GM12891 (cell line): ENCODE measurements around the gene PICALM.

ENCODE experiments used
- PAX5 ChIP-seq: IDR thresholded peaks from 2 replicates; pipeline ENCODE4 v1.6.1; 2011; ENCODE audit warnings: low read length, moderate library complexity, mild to moderate bottlenecking; ENCODE audit not compliant: insufficient read depth, severe bottlenecking
- POLR2A ChIP-seq: IDR thresholded peaks from 2 replicates; pipeline ENCODE4 v1.6.1; 2011; ENCODE audit warnings: low read depth, low read length, control low read depth
- POLR2AphosphoS5 ChIP-seq: IDR thresholded peaks from 2 replicates; pipeline ENCODE4 v1.6.1; 2011; ENCODE audit warnings: low read depth, low read length, control low read depth
- TAF1 ChIP-seq: IDR thresholded peaks from 2 replicates; pipeline ENCODE4 v1.6.1; 2011; ENCODE audit warnings: low read depth, low read length, control low read depth

GRCh38 chr11:86099874-86100273, 31.0 kb upstream of the PICALM start:
- TF ChIP-seq TAF1 (no peak), POLR2A (no peak), POLR2AphosphoS5 (no peak), PAX5 (no peak)
